DMS114 treated with DMSO at 0.1 percent for 48 hours (cell line): ENCODE measurements around the gene CLASP1.

Source experiments
- DNase-seq: peaks from one replicate; lab custom pipeline; 2025; ENCODE audit not compliant: unreplicated experiment; lab: John Stamatoyannopoulos, UW

CLASP1 gene

GRCh38 chr2:121429927-121430520 is 219.2 kb downstream of the CLASP1 start:
- no peak for DNase-seq

DNA sequence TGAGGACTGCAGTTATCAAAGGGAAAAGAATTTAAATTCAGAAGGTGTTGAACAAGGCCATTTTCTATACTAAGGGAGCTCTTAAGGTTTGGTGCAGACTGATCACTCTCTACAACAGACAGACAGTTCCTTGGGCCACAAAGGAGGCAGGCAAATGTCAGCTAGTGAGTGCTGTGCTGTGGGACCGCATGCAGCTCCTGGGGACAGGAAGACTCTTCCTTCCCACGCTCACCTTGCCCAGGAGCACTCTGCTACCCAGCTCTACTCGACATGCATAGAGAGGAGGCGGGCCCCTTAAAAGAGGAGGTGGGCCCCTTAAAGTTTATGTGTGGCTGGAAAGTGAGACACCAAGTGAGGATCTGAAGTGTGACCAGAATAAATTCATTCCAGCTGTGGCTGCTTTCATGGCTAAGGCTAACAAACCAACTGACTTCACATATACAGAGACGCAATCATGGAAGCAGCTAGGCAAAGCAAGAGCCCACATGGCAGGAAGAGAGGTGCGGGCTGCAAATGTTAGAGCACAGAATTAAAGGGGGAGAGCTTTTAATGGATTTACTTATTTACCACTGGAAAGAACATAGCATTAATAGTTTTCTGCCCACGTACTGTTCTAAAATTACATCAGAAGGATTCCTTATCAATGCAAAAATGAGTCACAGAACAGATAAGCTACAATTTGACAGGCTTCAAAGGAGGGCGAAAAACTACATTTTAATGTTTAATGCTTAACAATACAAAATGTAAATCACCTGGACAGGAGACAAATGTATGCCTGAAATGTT is 220.0 kb downstream of the CLASP1 start:
- no peak for DNase-seq

DNA sequence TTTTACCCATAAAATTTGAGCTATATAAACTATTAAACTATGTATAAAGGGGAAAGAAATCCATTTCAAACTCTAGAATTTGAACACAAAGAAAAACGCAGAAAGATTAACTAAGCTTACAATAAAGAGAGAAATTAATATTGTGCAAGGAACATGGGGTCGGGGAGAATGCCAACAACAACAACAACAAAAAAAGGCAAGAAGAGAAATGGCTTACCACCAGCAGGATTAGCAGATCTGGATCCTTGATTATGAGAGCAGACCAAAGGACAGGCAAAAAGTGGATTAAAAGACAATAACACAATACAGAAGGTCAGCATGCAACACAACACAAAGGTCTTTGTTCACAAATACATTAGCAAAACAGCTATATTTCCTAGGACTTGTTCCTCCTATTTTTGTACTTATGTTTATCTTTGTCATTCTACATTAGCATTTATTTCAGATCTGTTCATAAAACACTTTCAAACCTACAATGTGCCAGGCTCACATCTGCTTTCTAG is 222.0 kb downstream of the CLASP1 start:
- DNase-seq, result no peak

DNA sequence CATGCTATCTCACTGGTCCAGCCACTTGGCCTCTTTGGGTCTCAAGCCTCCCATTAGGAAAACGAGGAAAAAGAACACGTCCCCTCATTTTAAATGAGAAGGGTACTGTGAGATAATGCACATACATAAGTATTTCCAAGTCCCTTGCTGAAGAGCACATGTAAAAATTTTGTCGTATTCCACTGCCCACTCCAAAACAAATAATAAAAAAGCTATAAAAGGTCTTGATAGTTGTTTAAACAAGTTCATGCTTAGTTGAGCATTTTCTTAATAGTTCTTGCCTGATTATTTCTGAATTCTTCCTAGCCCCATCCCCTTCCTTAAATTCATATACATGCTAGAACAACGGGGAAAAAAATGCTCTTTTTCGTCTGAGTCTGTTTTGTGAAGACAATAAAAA is 228.8 kb downstream of the CLASP1 start:
- no peak for DNase-seq

- no peak for DNase-seq
Observed at GRCh38 chr2:121419081-121419699, 230.1 kb downstream of the CLASP1 start.

DNA sequence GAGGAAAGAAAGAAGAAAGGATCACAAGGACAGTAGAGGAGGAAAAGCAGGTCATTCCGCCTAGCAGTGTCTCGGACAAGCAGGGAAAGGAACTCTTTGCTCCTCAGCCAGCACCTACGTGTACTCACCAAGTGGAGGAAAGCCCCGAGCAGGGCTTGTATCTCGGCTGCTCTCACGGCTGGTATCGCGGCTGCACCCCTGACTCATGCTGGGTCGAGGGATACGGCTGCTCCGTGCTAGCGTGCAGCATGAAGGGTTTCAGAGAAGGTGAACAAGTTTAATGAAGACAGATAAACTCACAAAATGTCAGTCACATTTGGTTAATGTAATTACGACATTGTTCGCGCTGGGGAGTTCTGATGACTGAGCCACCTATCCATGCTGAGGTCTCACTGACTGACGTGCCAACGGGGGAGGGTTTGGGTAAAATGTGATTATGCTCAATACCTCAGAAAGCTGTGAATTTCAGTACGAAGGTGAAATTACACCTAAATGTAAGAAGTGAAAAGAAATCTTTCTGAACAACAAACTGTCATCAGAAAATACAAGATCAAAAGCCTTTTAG is 230.7 kb downstream of the CLASP1 start:
- no peak for DNase-seq

DNA sequence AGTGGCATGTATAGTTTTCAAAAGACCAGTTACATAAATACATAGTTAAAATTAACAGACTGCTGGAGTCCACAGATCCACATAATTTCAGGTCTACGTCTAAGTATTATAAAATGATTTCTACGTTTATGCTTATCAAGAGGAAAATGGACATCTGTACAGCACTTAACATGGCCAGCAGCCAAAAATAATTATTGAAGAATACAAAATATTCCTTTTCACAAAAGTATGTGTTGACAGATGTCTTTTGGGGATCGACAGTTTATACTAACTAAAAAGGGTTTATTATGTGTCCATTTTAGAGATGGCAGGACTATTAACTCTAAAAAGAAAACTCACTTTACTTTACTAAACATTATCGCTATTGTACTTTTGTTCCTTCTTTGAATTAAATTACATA is 231.4 kb downstream of the CLASP1 start:
- no peak for DNase-seq

- no peak for DNase-seq
Observed at GRCh38 chr2:121415727-121416126, 233.5 kb downstream of the CLASP1 start.

- DNase-seq, result no peak
Observed at GRCh38 chr2:121412349-121412748, 236.9 kb downstream of the CLASP1 start.

DNA sequence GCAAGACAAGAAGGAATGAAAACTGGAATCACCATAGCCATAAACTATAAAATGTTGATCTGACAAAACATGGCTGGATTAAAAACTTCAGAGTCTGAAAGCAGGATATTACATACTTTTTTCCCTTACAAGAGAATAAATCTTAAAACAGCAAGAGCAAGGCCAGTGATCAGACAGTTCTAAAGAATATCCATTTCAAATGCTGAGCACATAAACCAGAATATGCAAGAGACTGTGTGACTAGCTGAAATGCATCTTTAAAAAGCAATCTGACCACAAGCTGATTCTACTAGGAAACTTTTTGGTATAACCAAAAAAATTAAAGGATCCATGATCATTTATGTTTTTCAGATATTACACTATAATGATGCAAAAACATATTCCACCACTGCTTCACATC is 239.3 kb downstream of the CLASP1 start:
- DNase-seq, result no peak

DNA sequence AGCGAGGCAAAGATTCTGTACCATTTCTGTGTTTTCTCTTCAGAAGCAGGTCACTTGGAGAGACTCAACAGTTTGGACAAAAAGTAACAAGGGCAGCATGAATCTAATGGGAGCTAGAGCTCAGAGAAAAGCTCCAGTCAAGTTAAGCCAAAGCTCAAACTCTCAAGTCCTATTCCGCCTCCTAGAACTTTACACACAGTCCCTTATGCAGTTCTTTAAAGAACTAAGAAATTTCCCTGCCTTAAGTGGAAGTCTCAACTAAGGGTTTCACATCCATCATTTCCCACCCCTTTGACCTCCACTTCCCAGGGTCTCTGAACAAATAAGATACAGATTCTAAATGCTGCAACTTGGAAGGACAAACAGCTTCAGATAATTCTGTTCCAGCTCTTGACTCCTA is 239.9 kb downstream of the CLASP1 start:
- DNase-seq, result no peak

GRCh38 chr2:121408641-121409040 is 240.6 kb downstream of the CLASP1 start:
- no peak for DNase-seq

DNA sequence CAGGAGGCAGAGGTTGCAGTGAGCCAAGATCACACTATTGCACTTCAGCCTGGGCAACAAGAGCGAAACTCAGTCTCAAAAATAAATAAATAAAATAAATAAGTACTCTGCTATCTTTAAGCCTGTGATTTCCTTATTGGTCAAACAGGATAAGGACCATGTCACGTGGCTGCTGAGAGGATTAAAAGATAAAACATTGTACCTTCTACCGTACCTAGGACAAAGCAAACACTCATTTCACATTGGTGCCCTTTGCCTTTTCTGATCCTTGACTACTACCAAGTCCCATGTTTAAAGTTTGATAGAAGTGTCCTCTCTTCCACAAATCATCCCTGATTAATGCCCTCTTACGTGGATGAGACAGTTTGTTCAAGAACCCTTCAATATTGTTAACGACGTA is 244.0 kb downstream of the CLASP1 start:
- no peak for DNase-seq

DNA sequence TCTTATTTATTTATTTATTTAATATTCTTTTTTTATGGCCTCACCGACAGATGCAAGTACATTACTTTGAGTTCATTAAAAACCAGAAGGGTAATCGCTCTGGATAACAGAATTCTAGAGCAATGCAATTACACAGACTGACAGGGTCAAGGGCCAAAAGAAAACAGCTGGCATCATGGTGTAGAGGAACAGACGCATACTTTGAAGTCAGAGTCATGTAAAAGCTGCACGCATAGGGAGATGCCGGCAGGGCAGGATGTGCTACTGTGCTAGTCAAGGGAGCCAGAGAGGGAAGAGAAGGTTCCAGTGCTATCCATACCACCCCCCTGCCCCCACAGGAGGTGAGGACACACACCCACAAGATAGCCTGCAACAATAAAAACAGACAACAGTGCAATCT is 249.1 kb downstream of the CLASP1 start:
- DNase-seq, result no peak

- no peak for DNase-seq
Observed at GRCh38 chr2:121398853-121399252, 250.4 kb downstream of the CLASP1 start.

GRCh38 chr2:121390082-121390692 is 259.1 kb downstream of the CLASP1 start:
- DNase-seq, result no peak

DNA sequence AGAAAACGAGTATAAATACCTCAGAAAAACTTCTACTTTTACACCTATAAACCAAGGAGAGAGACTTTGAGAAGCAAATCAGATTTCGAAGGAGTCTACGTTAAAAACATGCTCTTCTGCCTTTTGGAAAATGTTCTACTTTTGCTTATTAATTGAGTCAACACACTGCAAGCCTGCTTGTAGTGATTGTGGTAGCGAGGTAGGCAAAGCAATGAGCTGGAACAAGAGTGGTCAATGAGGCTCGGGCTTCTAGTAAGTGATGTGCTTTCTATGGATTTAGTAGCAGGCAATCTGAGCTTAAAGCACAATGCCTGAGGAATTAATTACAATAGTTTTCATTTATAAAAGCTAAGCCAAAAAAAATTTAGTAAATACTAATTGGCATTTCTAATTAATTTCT is 260.9 kb downstream of the CLASP1 start:
- DNase-seq, result no peak

DNA sequence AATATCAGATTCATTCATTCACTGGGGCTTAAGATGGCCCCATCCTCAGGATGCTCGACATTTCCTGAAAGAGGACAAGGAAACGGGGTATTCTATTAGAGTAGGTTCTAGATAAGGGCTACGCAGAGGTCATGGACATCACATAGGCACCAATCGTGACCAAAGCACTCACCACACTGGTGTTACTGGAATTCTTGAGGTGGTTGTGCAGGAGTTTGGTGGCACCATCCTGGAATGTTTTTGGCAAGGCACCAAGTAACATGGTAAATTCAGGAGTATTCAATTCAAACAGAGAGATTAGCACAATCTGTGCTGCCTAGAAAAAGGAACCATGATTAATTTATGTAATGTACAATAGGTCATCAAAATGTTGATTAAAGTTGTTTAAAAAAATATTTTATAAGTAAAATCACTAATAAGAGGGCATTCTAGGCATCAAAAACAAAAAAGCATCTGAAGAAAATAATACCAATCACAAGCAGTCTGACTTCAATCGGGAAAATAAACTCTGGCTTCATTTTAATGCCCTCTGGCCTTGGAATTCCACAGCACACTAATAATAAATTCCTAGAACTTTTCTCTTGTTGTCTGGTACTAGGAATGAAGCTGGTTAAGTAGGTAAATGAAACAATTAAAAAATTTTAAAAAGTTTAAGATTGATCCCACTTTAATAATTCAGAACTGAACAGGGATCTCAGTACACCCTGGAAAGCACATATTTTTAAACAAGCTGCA is 261.5 kb downstream of the CLASP1 start:
- DNase-seq, result no peak

DNA sequence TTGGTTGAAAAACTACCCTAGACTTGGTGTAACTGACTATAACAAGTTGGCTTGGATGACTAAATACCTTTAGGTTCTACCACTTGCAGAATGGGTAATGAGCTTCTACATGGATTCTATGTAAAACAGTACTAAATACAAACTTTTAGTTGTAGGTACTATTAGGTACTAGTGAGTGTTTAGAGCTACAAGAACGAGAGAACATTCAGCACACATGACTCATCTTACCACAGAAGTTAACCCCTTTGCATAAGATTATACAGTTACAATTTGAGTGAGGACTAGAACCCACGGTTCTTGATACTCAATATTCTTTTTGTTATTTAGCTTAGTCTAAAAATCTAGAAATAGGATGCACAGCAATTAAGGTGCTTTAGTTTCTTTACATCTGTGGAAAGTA is 262.6 kb downstream of the CLASP1 start:
- no peak for DNase-seq

- DNase-seq, result no peak
Observed at GRCh38 chr2:121386102-121386501, 263.2 kb downstream of the CLASP1 start.

- no peak for DNase-seq
Observed at GRCh38 chr2:121382744-121383143, 266.5 kb downstream of the CLASP1 start.
